ENCODE data around the gene CTAGE15.
"Not testable (repeated sequence)": the region's sequence is repeated elsewhere in the genome, so short reads cannot be mapped to it uniquely, and the experiment has no call there.

- not testable (repeated sequence) for TF ChIP-seq CTCF, POLR2A (IDR thresholded peaks at IDR 0.05)
These were observed 35.2 kb upstream of the CTAGE15 start for GRCh38 chr7:143536443-143536842.
